K562 treated with DMSO at 1 percent for 4 hours (cell line): ENCODE data around the gene BTBD1. TPM values are rescaled to one million over a fixed set of nuclear protein-coding genes. Genes with fewer than 3 reads are reported as not detected.

Experiments
- total RNA-seq: library from RNA; unstranded; fragments of 300-600 nt; gene quantifications from 2 replicates; pipeline ENCODE4 v1.2.3, GENCODE V29; 2022; ENCODE audit not compliant: insufficient read depth

The BTBD1 gene
- 50.5 and 55.1 TPM in 2 replicates for total RNA-seq

GRCh38 chr15:83066734-83067637 lies at the start of gene BTBD1:
BTBD1 (minus strand) TSS chr15:83067252; CDS start chr15:83067151, 101 bp downstream.

GRCh38 chr15:83106994-83107840 lies 40.2 kb upstream of the BTBD1 start, which contains the start of gene TM6SF1:
TM6SF1 (plus strand) TSS chr15:83107645; CDS start chr15:83107681, 36 bp downstream.

DNA sequence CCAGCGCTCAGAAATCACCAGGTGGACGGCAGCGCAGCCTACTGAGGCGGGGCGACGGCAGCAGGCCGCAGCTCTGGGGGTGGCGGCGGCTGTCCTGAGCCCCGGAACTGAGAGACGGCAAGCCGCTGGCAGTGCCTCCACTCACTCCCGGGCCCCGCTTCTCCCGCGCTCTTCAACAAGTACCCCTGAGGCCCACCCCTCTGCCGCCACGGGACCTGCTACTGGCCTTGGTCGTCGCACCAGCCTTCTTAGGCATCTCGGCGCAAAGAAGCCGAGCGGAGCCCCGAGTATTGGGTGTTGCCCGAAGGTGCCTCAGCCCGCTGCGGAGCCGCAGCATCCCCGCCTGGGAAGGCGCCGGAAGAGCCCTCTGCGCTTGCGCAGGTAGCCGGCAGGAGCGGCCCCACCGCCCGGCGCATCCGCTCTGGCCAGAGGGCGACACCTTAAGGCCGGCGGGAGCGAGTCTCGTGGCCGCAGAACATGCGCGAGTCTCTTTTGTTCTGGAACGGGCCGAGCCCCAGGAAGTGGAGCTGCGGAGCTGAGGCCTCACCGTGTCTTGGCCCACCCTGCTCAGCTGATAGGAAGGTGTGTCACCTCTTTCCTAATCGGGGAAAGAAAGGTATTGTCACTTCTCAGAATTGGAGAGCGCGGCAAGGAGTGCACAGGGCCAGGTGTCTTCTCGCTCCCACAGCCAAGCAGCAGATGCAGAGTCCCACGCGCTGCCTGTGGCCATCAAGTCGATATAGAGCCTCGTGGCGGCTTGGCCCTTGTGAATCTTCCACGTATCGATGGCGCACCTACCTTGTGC lies 55.6 kb downstream of the BTBD1 start, which contains the start of gene C15orf40:
C15orf40 (minus strand) TSS at position 369 of the 805 bp plus-strand sequence; CDS start at position 337, 32 bp downstream.

GRCh38 chr15:82985688-82986441 lies 81.2 kb downstream of the BTBD1 start, which contains the start of gene RAMAC:
RAMAC (plus strand) TSS chr15:82986210; CDS start chr15:82989019, 2,809 bp downstream.

Other genes with a start within 250 kb of the BTBD1 start
- gene HOMER2, start 114.5 kb downstream of the BTBD1 start, total RNA-seq = 2.5 TPM in 1 of 2 replicates, not detected in the other
- gene RAMAC, start 81.0 kb downstream of the BTBD1 start, total RNA-seq = 29.5 and 31.7 TPM in 2 replicates
- gene C15orf40, start 55.6 kb downstream of the BTBD1 start, total RNA-seq = 7.0 and 34.4 TPM in 2 replicates
- 16.0 and 16.9 TPM in 2 replicates for gene TM6SF1, start 40.4 kb upstream of the BTBD1 start, total RNA-seq
- gene HDGFL3, start 140.6 kb upstream of the BTBD1 start, total RNA-seq = 9.6 and 15.9 TPM in 2 replicates
- not detected in 2 replicates for gene BNC1, start 217.4 kb upstream of the BTBD1 start, total RNA-seq